ENCODE data around the gene PLEKHG4B. TPM values are rescaled to one million over a fixed set of nuclear protein-coding genes. Genes with fewer than 3 reads are reported as not detected.

Gene PLEKHG4B
- total RNA-seq, 1 experiment from 2014 or later: not detected

DNA sequence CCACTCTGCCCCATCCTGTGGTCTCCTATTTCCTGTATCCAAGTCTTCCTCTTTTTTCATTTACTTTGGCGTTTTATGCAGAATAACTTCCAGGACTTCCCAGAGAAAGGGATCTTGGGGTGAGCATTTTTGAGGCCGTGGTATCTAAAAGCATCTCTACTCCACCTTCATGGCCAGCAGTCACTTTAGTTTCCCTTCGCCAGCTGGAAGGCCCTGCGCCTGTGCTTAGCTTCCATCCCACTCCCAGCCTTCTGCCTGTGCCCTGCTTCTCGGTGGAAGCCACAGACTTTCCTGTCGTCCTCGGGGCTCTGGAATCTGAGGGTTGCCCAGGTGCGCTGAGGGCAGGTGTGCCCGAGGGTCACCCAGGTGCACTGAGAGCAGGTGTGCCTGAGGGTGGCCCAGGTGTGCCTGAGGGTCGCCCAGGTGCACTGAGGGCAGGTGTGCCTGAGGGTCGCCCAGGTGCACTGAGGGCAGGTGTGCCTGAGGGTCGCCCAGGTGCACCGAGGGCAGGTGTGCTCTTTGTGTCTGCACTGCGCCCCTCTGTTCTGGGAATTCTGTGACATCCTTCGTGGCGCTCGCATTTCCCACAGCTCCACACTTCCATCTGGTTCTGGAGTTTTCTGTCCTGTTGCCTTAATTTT, 67.0 kb downstream of the PLEKHG4B start:
- no peak overlapping the region for H3K27ac Mint-ChIP-seq (ENCODE audit: low read depth, unreplicated experiment)
- TF ChIP-seq, protein P1, sequence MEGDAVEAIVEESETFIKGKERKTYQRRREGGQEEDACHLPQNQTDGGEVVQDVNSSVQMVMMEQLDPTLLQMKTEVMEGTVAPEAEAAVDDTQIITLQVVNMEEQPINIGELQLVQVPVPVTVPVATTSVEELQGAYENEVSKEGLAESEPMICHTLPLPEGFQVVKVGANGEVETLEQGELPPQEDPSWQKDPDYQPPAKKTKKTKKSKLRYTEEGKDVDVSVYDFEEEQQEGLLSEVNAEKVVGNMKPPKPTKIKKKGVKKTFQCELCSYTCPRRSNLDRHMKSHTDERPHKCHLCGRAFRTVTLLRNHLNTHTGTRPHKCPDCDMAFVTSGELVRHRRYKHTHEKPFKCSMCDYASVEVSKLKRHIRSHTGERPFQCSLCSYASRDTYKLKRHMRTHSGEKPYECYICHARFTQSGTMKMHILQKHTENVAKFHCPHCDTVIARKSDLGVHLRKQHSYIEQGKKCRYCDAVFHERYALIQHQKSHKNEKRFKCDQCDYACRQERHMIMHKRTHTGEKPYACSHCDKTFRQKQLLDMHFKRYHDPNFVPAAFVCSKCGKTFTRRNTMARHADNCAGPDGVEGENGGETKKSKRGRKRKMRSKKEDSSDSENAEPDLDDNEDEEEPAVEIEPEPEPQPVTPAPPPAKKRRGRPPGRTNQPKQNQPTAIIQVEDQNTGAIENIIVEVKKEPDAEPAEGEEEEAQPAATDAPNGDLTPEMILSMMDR (IDR thresholded peaks at IDR 0.05; ENCODE audit: unreplicated experiment): no peak
- H3K4me3 Mint-ChIP-seq (ENCODE audit: unreplicated experiment): no peak overlapping the region
- H3K4me1 Mint-ChIP-seq (ENCODE audit: insufficient read depth, unreplicated experiment): peaks cover 5% of the 10 kb centered on the region
- peaks cover 43% of the 10 kb centered on the region for H3K27me3 Mint-ChIP-seq (ENCODE audit: insufficient read depth, unreplicated experiment)
- intact Hi-C loops (cut with micrococcal nuclease): no loop called here
- H3K36me3 Mint-ChIP-seq (ENCODE audit: insufficient read depth, unreplicated experiment): no peaks in the 10 kb centered on the region
- DNase-seq (ENCODE audit: unreplicated experiment): no peak
- CTCF ChIA-PET: no interaction called here
- H3K9me3 Mint-ChIP-seq (ENCODE audit: unreplicated experiment): no peaks in the 10 kb centered on the region
- BruUV-seq (replicated peaks): no TSS peak
- POLR2A ChIA-PET: no interaction called here

DNA sequence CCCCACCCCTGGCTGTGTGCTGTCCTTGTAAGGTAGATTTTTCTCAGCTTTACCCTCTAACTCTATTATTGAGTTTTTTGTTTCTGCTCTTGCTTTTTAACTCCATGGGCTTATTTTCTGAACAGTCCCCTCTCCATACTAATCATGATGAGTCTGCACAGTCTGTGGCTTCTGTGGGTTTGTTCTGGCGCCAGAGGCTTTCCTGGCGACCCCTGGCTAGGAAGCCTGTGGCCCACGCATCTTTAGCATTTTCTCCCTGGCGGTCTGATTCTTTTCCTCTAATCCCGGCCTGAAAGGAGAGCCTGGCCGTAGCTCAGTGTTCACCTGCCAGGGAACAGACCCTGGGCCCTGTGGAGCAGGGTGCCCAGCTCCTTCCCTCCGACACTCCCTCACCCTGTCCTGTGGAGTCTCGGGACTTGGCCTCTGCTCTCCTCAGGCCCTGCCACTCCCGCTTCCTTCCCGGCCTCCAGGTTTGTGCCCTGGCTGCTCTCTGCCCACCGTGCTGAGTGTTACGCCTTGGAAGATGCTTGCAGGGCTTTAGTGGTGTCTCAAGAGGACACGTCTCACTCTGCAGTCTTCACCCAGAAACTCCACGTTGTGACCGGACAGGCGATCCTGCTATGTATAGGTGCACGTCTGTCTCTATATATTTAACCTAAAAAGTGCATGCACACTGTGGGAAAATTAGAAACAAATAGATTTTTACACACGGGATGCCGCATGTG, 67.6 kb downstream of the PLEKHG4B start:
- TF ChIP-seq, protein P1 (IDR thresholded peaks at IDR 0.05; ENCODE audit: unreplicated experiment): no peak
- Mint-ChIP-seq H3K4me3 (ENCODE audit: unreplicated experiment) (no peak overlapping the region), H3K36me3 (ENCODE audit: insufficient read depth, unreplicated experiment) (no peaks in the 10 kb centered on the region), H3K27ac (ENCODE audit: low read depth, unreplicated experiment) (no peak overlapping the region), H3K9me3 (ENCODE audit: unreplicated experiment) (no peaks in the 10 kb centered on the region), H3K4me1 (ENCODE audit: insufficient read depth, unreplicated experiment) (peaks cover 5% of the 10 kb centered on the region), H3K27me3 (ENCODE audit: insufficient read depth, unreplicated experiment) (peaks cover 43% of the 10 kb centered on the region)
- CTCF ChIA-PET: no interaction called here
- no TSS peak for BruUV-seq (replicated peaks)
- DNase-seq (ENCODE audit: unreplicated experiment): no peak
- POLR2A ChIA-PET: no interaction called here
- intact Hi-C loops (cut with micrococcal nuclease): no loop called here

DNA sequence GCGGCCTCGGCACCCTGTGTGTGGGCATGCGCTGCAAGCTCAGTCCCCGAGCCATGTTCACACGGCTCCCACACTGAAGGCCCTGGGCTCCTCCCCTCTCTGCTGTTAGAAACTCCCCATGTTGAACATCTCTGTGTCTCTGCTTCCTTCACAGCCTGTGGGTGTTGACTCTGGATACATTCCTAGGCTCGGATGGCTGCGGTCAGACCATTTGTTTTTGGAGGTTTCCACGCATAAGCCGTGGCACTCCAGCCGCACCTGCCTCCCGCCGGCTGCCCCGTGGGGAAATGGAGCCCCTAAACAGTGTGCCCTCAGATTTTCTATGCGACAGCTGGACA, 68.2 kb downstream of the PLEKHG4B start:
- H3K4me3 Mint-ChIP-seq (ENCODE audit: unreplicated experiment): no peak overlapping the region
- no peaks in the 10 kb centered on the region for H3K9me3 Mint-ChIP-seq (ENCODE audit: unreplicated experiment)
- intact Hi-C loops (cut with micrococcal nuclease): no loop called here
- TF ChIP-seq, protein P1 (IDR thresholded peaks at IDR 0.05; ENCODE audit: unreplicated experiment): no peak
- ChIA-PET CTCF (no interaction called here), POLR2A (no interaction called here)
- no peak for DNase-seq (ENCODE audit: unreplicated experiment)
- H3K27ac Mint-ChIP-seq (ENCODE audit: low read depth, unreplicated experiment): no peak overlapping the region
- H3K27me3 Mint-ChIP-seq (ENCODE audit: insufficient read depth, unreplicated experiment): peaks cover 43% of the 10 kb centered on the region
- peaks cover 5% of the 10 kb centered on the region for H3K4me1 Mint-ChIP-seq (ENCODE audit: insufficient read depth, unreplicated experiment)
- no peaks in the 10 kb centered on the region for H3K36me3 Mint-ChIP-seq (ENCODE audit: insufficient read depth, unreplicated experiment)
- no TSS peak for BruUV-seq (replicated peaks)

DNA sequence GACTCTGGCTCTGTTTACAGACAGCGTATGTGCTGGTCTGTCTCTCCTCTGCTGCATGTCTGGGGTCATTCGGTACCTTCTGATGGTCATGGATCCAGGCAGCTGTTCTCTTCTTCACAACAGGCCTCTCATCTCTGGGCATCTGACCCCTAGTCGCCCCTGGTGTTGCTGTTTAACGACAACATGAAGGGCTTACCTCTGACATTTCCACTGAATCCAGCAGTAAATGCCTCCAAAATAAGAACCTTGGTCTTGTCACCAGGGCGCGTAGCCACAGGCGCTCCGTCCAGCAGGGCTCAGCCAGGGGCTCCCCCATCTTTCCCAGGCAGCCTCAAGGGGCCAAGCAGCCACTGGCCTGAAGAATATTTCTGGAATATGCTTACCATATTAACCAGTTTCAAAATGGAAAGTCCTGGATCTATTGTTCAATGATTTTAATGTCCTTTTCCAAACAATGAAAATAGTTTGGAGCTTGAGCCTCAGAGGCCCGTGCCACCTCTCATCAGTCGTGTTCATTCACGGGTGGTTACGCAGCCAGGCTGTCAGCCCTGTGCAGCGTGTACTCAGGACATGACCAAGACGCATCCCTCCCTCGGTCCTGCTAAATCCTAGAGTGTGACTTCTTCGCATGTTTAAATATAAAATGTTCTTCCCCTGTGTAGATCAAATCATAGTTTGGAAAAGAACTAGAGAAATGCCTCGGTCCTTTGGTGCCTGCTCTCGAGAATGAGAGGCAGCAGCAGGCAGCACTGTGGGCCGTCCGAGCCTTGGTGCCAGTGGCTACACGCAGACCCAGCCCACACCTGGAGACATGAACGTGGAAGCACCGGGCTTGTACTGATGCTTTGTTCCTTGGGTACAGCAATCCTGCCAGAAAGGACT, 69.2 kb downstream of the PLEKHG4B start:
- ChIA-PET CTCF (no interaction called here), POLR2A (no interaction called here)
- DNase-seq (ENCODE audit: unreplicated experiment): no peak
- peaks cover 43% of the 10 kb centered on the region for H3K27me3 Mint-ChIP-seq (ENCODE audit: insufficient read depth, unreplicated experiment)
- TF ChIP-seq, protein P1 (IDR thresholded peaks at IDR 0.05; ENCODE audit: unreplicated experiment): no peak
- no peak overlapping the region for H3K4me3 Mint-ChIP-seq (ENCODE audit: unreplicated experiment)
- intact Hi-C loops (cut with micrococcal nuclease): no loop called here
- H3K27ac Mint-ChIP-seq (ENCODE audit: low read depth, unreplicated experiment): peak overlapping the region; percentile 59
- H3K36me3 Mint-ChIP-seq (ENCODE audit: insufficient read depth, unreplicated experiment): no peaks in the 10 kb centered on the region
- no peaks in the 10 kb centered on the region for H3K9me3 Mint-ChIP-seq (ENCODE audit: unreplicated experiment)
- peaks cover 5% of the 10 kb centered on the region for H3K4me1 Mint-ChIP-seq (ENCODE audit: insufficient read depth, unreplicated experiment)
- no TSS peak for BruUV-seq (replicated peaks)

Data from MCF 10A (cell line).